TTC549 (cell line): ENCODE results near the gene TRPM4.
A peak's percentile ranks its signal among the peaks of the same experiment; 100 is the strongest.
"Not testable (repeated sequence)": the region's sequence is repeated elsewhere in the genome, so short reads cannot be mapped to it uniquely, and the experiment has no call there.

Experiments
- FAIRE-seq: peaks from 2 replicates; lab custom pipeline; 2012; peaks lifted over from hg19 to GRCh38; lab: Jason Lieb, UNC

The TRPM4 gene

DNA sequence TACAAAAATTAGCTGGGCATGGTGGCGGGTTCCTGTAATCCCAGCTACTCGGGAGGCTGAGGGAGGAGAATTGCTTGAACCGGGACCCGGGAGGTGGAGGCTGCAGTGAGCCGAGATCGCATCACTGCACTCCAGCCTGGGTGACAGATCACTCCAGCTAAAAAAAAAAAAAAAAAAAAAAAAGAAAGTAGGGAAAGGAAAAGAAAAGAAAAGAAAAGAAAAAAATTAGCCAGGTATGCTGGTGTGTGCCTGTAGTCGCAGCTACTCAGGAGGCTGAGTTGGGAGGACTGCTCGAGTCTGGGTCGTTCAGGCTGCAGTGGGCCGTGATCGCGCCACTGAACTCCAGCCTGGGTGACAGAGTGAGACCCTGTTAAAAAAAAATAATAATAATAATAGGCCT, 30.4 kb upstream of the TRPM4 start:
- FAIRE-seq = not testable (repeated sequence)

DNA sequence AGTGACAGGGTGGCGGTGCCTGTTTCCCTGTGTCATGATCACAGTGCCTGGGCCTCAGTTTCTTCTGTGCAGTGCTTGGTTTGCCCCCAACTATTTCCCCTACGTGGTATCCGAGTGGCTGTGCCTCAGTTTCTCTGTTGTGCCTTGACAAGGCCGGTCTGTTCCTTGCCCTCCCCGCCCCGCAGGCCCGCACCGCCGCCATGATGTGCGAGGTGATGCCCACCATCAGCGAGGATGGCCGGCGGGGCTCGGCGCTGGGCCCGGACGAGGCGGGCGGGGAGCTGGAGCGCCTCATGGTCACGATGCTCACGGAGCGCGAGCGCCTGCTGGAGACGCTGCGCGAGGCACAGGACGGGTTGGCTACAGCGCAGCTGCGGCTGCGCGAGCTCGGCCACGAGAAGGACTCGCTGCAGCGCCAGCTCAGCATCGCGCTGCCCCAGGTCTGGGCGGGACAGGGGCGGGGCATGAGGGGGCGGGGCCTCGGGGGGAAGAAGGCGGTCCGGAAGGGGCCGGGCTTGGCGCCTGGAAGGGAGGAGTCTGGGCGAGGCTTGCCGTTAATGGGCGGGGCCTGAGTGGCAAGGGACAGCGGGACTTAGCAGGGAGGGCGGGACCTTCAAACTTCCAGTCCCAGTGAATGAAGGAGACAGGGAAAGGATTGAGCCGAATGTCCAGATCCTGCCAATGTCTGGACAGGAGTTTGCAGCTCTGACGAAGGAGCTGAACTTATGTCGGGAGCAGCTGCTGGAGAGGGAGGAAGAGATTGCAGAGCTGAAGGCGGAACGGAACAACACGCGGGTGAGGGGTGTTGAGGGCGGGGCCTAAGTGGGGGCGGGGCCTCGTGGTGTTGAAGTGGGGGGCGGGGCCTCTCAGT, 29.7 kb upstream of the TRPM4 start:
- no peak for FAIRE-seq

DNA sequence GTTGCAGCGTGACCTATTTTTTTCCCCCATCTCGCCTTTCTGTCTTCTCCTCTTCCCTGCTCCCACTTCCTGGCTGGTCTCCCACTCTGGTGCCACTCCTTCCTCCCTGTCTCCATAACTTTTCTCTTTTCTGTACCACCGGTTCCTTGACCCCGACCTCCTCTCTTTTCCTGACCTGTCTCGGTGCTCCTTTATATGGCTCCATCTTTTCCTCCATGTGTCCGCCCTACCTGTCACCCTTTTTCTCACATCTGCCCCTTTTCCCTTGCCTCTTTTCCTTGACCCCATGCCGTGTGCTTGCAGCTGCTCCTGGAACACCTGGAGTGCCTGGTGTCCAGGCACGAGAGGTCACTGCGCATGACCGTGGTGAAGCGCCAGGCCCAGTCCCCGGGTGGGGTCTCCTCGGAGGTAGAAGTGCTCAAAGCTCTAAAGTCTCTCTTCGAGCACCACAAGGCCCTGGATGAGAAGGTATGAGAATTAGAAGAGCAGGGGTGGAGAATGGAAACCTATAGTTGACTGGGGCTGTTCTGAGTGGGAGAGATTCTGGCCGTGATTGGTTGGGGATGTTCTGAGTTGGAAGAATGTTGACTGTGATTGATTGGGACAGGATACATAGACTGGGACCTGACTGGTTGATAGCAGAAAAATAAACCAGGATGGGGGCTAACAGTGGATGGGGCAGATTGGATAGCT, 28.9 kb upstream of the TRPM4 start:
- no peak for FAIRE-seq

DNA sequence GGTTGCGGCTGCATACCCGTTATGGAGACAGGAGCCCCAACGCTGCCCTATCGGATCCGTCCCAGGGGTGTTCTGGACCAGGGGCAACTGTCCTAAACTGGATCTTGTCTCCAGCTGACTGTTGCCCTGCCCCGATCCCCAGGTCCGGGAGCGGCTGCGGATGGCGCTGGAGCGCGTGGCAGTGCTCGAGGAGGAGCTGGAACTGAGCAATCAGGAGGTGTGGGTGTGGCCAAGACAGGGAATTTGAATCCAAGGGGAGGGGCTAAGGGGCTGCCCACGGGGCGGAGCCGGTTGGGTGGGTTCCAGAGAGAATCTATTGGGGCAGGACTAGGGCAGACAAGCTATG, 28.4 kb upstream of the TRPM4 start:
- peak; percentile 58 for FAIRE-seq

DNA sequence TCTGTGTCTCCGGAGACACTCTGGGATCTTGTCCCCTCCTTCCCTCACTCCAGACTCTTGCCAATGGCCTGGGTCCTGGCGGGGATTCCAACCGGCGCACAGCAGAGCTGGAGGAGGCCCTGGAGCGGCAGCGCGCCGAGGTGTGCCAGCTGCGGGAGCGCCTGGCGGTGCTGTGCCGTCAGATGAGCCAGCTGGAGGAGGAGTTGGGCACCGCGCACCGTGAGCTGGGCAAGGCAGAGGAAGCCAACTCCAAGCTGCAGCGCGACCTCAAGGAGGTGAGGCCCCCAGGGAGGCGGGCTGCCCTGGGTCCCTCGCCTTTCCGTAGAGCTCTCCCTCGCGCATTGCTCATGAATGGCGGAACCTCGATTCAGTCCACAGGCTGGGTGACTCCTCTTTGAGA, 27.3 kb upstream of the TRPM4 start:
- FAIRE-seq = no peak

DNA sequence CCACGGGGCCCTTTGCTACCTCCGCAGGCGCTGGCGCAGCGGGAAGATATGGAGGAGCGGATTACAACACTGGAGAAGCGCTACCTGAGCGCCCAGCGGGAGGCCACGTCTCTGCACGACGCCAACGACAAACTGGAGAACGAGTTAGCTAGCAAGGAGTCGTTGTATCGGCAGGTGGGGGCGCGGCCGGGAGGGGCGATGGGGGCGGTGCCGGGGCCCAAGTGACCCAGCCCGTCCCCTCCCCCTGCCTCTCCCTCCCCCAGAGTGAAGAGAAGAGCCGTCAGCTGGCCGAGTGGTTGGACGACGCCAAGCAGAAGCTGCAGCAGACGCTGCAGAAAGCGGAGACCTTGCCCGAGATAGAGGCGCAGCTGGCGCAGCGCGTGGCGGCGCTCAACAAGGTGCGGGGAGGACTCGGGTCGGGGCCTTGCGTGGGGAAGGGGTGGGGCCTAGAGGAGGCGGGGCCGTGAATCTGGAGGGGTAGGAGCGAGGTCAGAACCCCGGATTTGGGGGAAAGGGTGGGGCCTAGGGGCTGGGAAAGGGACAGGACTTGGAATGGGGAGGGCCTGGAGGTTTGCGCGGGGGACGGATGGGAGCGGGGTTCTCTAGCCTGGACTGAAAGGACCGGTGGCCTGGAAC, 24.5 kb upstream of the TRPM4 start:
- FAIRE-seq = no peak

DNA sequence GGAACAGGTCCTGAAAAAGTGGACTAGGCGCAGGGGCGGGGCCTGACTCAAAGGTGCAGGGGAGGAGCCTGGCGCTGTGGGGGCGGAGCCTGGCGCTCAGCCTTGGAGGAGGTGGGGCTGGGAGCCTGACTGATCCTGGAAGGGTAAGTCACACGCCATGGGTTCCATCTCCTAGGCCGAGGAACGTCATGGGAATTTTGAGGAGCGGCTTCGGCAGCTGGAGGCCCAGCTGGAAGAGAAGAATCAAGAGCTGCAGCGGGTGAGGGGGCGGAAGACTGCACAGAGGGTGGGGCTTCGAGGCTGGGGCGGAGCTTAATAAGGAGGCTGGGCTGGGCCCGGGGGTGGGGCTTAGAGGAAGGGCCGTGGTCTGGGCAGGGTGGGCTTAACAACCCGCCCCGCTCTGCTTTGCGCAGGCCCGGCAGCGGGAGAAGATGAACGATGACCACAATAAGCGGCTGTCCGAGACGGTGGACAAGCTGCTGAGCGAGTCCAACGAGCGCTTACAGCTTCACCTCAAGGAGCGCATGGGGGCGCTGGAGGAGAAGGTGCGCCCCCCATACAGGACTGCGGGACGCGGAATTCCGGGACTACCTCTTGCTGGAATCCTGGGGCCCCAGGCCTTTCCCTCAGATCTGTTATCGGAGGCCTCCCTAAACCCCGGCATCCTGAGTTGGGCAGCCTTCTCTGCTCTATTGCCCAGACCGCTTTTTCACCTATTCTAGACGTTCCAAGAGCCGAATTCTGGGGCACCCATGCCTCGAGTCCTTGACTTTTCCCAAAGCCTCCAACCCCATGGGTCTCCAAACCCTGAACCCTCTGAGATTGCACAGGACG, 23.8 kb upstream of the TRPM4 start:
- FAIRE-seq = no peak

- FAIRE-seq = no peak
Observed at GRCh38 chr19:49135686-49136085, 21.9 kb upstream of the TRPM4 start.

DNA sequence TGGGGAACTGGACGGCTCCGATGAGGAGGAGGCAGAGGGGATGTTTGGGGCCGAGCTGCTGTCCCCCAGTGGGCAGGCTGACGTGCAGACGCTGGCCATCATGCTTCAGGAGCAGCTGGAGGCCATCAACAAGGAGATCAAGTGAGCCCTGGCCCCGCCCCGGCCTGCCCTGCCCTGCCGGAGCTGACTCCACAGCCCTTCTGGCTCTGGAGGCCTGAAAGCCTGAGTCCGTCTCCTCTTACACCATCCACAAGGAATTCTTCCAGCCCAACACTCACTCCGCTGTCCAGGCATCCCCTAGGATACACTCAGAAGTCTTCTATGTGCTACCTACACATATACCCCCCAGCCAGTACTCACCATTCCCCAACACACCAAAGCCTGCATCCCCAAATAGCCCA, 20.8 kb upstream of the TRPM4 start:
- no peak for FAIRE-seq

DNA sequence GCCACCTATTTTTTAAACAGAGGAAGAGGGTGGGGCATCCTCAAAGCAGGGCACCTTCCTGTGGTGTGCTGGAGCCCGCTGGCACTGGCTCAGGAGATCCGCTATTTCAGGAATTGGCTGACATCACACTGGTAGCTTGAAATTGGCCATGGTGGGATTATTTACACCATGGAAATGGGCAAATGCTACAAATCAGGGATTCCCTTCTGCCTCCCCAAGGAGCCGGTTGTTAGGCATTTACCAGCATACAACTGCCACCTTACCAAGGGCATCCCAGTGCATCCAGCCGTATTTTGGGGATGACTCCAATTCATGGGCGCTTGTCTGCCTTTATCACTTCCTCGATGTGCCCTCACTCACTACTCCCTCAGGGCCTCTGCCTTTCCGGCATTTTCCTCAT, 16.6 kb upstream of the TRPM4 start:
- no peak for FAIRE-seq

GRCh38 chr19:49141352-49141751, 16.2 kb upstream of the TRPM4 start:
- FAIRE-seq = no peak

- FAIRE-seq = peak; percentile 73
Observed at GRCh38 chr19:49142866-49143335, 14.7 kb upstream of the TRPM4 start.

DNA sequence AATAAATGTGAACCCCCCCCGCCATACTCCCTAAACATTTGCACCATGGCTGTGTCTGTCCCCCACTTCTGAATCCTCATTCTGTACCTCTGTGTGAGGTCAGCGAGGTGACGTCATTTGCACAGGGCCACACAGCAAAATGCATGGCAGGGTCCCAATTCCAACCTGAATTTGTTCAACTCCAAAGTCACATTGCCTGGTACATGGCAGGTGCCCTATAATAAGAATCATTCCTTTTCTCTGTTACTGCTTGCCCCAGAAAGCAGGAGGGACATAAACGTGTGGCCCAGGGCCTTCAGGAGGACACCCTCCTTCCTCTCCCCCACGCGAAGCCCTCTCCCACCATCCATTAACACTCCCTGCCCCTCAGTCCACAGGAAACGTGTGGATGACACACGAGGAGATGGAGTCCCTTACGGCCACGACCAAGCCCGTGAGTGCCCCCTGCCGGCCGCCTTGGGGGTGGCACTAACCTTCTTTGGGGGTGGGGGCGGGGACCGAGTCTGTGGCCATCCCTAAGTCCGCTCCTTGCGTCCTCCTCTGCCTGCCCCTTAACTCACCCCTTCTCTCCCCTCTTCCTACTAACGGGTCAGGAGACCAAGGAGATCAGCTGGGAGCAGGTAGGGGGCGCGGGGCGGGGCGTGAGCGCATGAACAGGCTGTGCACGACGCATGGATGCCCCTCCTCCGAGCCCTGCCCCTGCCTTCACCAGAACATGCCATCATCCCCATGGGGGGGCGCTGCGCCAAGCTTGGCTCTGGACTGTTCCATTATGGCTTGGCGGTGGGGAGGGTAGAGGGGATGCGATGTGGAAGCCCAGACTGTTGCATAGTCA, 11.8 kb upstream of the TRPM4 start:
- no peak for FAIRE-seq

GRCh38 chr19:49146408-49146770, 11.2 kb upstream of the TRPM4 start:
- not testable (repeated sequence) for FAIRE-seq

- FAIRE-seq = no peak
Observed at GRCh38 chr19:49148044-49148682, 9.4 kb upstream of the TRPM4 start.

DNA sequence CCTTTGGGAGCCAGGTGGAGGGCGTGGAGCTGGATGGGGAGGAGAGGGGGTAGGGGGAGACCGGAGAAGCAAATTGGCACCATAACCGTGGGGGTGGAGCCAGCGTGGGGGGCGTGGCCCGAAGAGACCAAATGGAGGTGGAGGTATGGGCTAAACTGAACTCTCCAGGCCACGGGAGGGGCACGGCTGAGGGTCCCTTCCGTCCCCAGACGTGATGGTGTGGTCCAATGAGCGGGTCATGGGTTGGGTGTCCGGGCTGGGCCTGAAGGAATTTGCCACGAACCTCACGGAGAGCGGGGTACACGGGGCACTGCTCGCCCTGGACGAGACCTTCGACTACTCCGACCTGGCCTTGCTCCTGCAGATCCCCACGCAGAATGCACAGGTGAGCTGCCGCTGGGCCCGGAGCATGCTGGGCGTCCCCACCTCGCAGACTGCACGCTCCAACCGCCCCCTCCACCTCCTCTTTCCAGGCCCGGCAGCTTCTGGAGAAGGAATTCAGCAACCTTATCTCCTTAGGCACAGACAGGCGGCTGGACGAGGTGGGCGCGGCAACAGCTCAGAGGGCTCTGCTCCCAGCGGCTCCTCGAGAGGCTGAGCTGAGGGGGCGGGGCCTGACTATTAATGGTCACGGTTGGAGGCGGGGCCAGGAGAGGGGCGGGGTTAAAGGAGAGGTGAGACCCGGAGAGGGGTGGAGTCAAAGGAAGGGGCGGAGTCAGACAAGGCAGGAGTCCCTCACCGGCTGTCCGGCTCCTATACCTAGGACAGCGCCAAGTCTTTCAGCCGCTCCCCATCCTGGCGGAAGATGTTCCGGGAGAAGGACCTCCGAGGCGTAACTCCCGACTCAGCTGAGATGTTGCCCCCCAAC, 8.6 kb upstream of the TRPM4 start:
- peak; percentile 65 for FAIRE-seq

DNA sequence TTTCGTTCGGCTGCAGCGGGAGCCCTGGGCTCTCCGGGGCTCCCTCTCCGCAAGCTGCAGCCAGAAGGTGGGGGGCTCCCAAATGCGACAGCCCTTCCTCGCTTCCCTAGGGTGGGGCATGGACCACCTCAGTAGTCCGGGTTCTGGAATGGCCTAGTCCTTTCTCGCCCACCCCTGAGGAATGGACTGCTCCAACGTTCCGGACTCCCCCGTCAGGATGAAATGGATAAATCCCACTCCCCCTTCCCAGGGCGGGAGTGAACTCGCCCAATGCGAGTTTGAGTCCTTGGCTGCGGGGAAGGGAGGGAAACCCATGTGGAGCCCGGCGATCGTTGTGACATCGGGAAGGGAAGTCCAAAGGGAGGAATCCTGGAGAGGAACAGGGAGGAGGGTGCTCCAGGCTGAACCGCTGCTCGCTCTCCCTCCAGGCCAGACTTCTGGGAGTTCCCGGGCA, 7.9 kb upstream of the TRPM4 start:
- no peak for FAIRE-seq

GRCh38 chr19:49150106-49150943, 7.3 kb upstream of the TRPM4 start:
- FAIRE-seq = no peak

DNA sequence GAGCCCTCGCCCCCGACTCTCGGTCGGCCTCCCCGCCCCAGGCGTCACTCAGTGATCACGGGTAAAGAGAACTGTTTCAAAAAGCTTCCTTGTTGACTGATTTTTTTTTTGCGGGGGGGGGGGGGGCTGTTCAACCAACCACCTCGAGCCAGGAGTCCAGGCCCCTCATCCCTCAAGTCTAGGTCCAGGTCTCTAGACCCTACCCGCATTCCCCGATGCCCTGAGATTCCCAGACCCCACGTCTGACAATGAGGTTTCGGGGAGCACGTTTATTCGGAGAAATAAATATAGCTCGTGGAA, 6.7 kb upstream of the TRPM4 start:
- no peak for FAIRE-seq
